ENCODE results near the gene EFEMP2.

Gene EFEMP2

DNA sequence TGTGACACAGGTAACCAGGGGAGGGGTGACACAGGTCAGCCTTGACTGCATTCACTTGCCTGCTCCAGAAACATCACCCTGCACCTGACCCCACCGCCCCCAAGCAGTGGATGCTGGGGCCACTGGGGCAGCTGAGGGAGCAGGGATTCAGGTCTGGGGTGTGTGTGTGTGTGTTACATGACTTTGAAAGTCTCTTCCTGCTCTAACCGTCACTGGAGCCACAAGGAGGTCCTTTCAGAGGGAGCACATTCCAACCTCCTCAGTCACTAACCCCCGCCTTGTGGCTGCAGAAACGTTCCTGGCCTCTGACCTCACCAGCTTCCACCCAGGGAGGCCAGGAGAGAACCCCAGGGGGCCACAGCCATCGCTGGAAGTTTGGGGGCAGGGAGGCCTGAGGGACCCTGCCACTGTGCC is 30.5 kb upstream of the EFEMP2 start:
- no peak overlapping the region for H3K4me3 ChIP-seq
- no peaks in the 10 kb centered on the region for H3K36me3 ChIP-seq
- H3K27me3 ChIP-seq, result peaks cover 42% of the 10 kb centered on the region
- 0 out of 2 replicates have a peak overlapping the region, but pooled peaks have one; percentile 5 for H3K9ac ChIP-seq
- peak overlapping the region; percentile 43; the same call in 1 of the 2 replicates for H3K27ac ChIP-seq
- H3K4me1 ChIP-seq, result peaks cover 42% of the 10 kb centered on the region
- TF ChIP-seq Cebpa-rat (IDR thresholded peaks at IDR 0.05), result no peak
- H3K4me2 ChIP-seq, result peak overlapping the region; percentile 72
- H3K9me3 ChIP-seq, result no peaks in the 10 kb centered on the region
- no peaks in the 10 kb centered on the region for H4K20me1 ChIP-seq

DNA sequence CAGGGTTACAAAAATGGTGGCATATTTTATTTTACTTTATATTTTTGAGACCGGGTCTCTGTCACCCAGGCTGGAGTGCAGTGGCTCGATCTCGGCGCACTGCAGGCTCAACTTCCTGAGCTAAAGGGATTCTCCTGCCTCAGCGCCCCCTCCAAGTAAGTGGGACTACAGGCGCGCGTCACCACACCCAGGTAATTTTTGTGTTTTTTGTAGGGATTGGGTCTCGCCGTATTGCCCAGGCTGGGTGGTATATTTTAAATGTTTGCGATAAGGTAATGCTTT is 28.2 kb upstream of the EFEMP2 start:
- Histone ChIP-seq H3K4me3 (peak overlapping the region; percentile 73; the same call in 1 of the 2 replicates), H3K27me3 (peaks cover 61% of the 10 kb centered on the region), H3K4me2 (peak overlapping the region; percentile 95), H3K36me3 (no peaks in the 10 kb centered on the region), H3K9me3 (no peaks in the 10 kb centered on the region), H4K20me1 (no peaks in the 10 kb centered on the region), H3K27ac (no peak overlapping the region), H3K9ac (no peak overlapping the region), H3K4me1 (peaks cover 42% of the 10 kb centered on the region)
- TF ChIP-seq Cebpa-rat (IDR thresholded peaks at IDR 0.05), result no peak

GRCh38 chr11:65900125-65900898 is 27.7 kb upstream of the EFEMP2 start, which contains the start of gene FOSL1:
TSS of gene FOSL1 (minus strand) at chr11:65900388. CDS start at chr11:65900339, 49 bp downstream.
- Histone ChIP-seq H3K4me1 (peaks cover 42% of the 10 kb centered on the region), H3K27ac (peak within 1 kb of the TSS; percentile 63), H4K20me1 (no peaks in the 10 kb centered on the region), H3K36me3 (no peaks in the 10 kb centered on the region), H3K27me3 (peaks cover 61% of the 10 kb centered on the region), H3K9me3 (no peaks in the 10 kb centered on the region), H3K4me3 (peak within 1 kb of the TSS; percentile 73), H3K4me2 (peak within 1 kb of the TSS; percentile 95), H3K9ac (peak within 1 kb of the TSS; percentile 78)
- no peak for TF ChIP-seq Cebpa-rat (IDR thresholded peaks at IDR 0.05)

DNA sequence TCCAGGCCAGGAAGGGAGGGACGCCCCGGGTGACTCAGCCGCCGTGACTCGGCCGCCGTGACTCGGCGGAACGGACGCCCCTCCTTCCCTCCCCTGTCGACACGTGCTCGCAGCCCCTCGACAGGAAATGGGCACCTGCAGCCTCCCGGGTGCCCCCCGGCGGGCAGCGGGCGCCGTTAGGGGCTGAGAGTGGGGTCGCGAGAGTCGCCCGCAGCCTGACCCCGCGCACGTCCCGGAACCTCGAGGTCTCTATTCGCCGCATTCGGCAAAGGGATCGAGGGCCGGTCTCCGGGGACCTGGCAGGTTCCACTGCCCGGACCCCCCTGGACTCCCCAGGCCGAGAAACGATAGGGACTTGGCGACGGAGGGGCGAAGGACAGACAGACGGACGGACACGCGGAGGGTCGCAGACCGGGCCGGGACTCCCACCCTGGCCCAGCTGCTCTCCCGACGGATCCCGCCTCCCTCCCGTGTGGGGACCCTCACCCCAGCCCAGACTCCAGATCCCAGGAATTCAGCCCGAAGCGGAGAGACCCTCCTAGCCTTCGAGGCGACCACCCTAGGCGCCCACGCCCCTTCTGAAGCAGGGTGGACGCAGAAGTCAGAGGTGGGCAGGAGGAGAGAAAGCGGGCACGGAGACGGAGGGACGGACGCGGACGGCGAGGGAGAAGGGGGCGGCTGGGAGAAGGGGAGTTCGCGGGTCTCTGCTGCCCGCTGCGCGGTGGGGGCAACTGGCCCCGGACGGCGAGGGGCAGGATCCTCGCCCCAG is 26.9 kb upstream of the EFEMP2 start:
- H3K27ac ChIP-seq, result peak overlapping the region; percentile 63
- H3K4me3 ChIP-seq, result peak overlapping the region; percentile 73
- peaks cover 48% of the 10 kb centered on the region for H3K4me1 ChIP-seq
- H3K27me3 ChIP-seq, result peaks cover 61% of the 10 kb centered on the region
- TF ChIP-seq Cebpa-rat (IDR thresholded peaks at IDR 0.05), result no peak
- no peaks in the 10 kb centered on the region for H3K9me3 ChIP-seq
- no peaks in the 10 kb centered on the region for H4K20me1 ChIP-seq
- H3K4me2 ChIP-seq, result peak overlapping the region; percentile 95
- peak overlapping the region; percentile 78 for H3K9ac ChIP-seq
- H3K36me3 ChIP-seq, result no peaks in the 10 kb centered on the region

- H3K27me3 ChIP-seq, result peaks cover 61% of the 10 kb centered on the region
Measured at GRCh38 chr11:65898656-65899355, 26.2 kb upstream of the EFEMP2 start.

GRCh38 chr11:65897020-65897471 is 24.4 kb upstream of the EFEMP2 start:
- Histone ChIP-seq H3K9me3 (no peaks in the 10 kb centered on the region), H3K4me3 (no peak overlapping the region), H4K20me1 (peaks cover 11% of the 10 kb centered on the region), H3K9ac (no peak overlapping the region), H3K27ac (no peak overlapping the region), H3K4me1 (peaks cover 59% of the 10 kb centered on the region), H3K36me3 (no peaks in the 10 kb centered on the region), H3K4me2 (no peak overlapping the region), H3K27me3 (peaks cover 58% of the 10 kb centered on the region)
- no peak for TF ChIP-seq Cebpa-rat (IDR thresholded peaks at IDR 0.05)

More at GRCh38 chr11:65898656-65899355, 26.2 kb upstream of the EFEMP2 start:
- H3K4me2 ChIP-seq, result peak overlapping the region; percentile 95
- peak overlapping the region; percentile 78 for H3K9ac ChIP-seq
- no peaks in the 10 kb centered on the region for H3K9me3 ChIP-seq
- TF ChIP-seq Cebpa-rat (IDR thresholded peaks at IDR 0.05), result no peak
- H4K20me1 ChIP-seq, result no peaks in the 10 kb centered on the region
- peak overlapping the region; percentile 63 for H3K27ac ChIP-seq
- peaks cover 55% of the 10 kb centered on the region for H3K4me1 ChIP-seq
- peak overlapping the region; percentile 73 for H3K4me3 ChIP-seq
- no peaks in the 10 kb centered on the region for H3K36me3 ChIP-seq

- Histone ChIP-seq H3K27ac (no peak overlapping the region), H3K4me1 (peaks cover 62% of the 10 kb centered on the region), H3K4me2 (no peak overlapping the region), H3K27me3 (peaks cover 51% of the 10 kb centered on the region), H3K36me3 (no peaks in the 10 kb centered on the region), H3K4me3 (no peak overlapping the region), H3K9ac (no peak overlapping the region), H4K20me1 (peaks cover 18% of the 10 kb centered on the region), H3K9me3 (no peaks in the 10 kb centered on the region)
- TF ChIP-seq Cebpa-rat (IDR thresholded peaks at IDR 0.05), result no peak
Measured at GRCh38 chr11:65896034-65896999, 23.7 kb upstream of the EFEMP2 start.

DNA sequence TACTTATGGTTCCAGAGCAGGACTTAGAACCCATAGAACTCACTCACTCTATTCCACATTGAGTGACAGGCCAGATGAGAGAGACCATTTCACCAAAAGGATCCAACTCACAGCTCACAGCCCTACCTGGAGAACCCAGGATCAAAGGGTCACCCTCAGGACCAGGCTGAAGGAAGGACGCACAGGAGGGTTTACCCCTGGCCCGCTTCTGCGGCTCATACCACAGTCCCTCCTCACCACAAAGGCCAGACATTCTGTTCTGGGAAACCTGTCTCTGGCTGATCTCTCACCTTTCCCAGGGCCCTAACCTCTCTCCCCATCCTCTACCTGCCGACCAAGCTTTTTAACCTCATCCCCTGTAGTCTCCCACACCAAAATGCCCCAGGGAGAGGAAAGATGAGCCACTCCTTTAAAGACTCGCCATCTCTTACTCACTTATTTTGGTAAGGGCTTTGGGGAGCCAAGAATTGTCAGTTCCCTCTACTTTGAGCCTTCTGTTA is 22.9 kb upstream of the EFEMP2 start:
- Histone ChIP-seq H3K4me3 (no peak overlapping the region), H3K9me3 (no peaks in the 10 kb centered on the region), H3K4me1 (peaks cover 58% of the 10 kb centered on the region), H3K27ac (no peak overlapping the region), H3K4me2 (no peak overlapping the region), H3K36me3 (no peaks in the 10 kb centered on the region), H4K20me1 (peaks cover 26% of the 10 kb centered on the region), H3K27me3 (peaks cover 43% of the 10 kb centered on the region), H3K9ac (no peak overlapping the region)
- no peak for TF ChIP-seq Cebpa-rat (IDR thresholded peaks at IDR 0.05)
